ES-I3 (cell line): Measurements from ENCODE around the gene ZNF710.
"Not testable (repeated sequence)": the region's sequence is repeated elsewhere in the genome, so short reads cannot be mapped to it uniquely, and the experiment has no call there.

Experiments
- H3K36me3 ChIP-seq: 2 replicates; pipeline ENCODE4 v1.6.1; 2013; ENCODE audit warnings: mild to moderate bottlenecking, low read length, control low read depth, moderate library complexity; ENCODE audit not compliant: insufficient read depth
- H3K4me1 ChIP-seq: 2 replicates; pipeline ENCODE4 v1.6.1; 2013; ENCODE audit warnings: mild to moderate bottlenecking, control low read depth, low read length; ENCODE audit not compliant: insufficient read depth
- H3K9ac ChIP-seq: 2 replicates; pipeline ENCODE4 v1.6.1; 2013; ENCODE audit warnings: low read depth, mild to moderate bottlenecking, low read length, moderate library complexity
- H3K9me3 ChIP-seq: 2 replicates; pipeline ENCODE4 v1.6.1; 2013; ENCODE audit warnings: mild to moderate bottlenecking, low read length, moderate library complexity; ENCODE audit not compliant: control insufficient read depth, insufficient read depth

Gene ZNF710

GRCh38 chr15:90001062-90001682 is at the start of gene ZNF710:
ZNF710 (plus strand) TSS chr15:90001324; CDS start chr15:90067138, 65,814 bp downstream.
- Histone ChIP-seq H3K9me3 (no peaks in the 10 kb centered on the region), H3K36me3 (no peaks in the 10 kb centered on the region), H3K9ac (peak within 1 kb of the TSS; percentile 89), H3K4me1 (peaks cover 38% of the 10 kb centered on the region)

GRCh38 chr15:89954541-89954940 is 46.6 kb upstream of the ZNF710 start:
- Histone ChIP-seq H3K4me1 (no peaks in the 10 kb centered on the region), H3K9me3 (no peaks in the 10 kb centered on the region; the same call in 1 of the 2 replicates), H3K36me3 (no peaks in the 10 kb centered on the region), H3K9ac (no peak overlapping the region)

- H3K9ac ChIP-seq, H3K4me1 ChIP-seq, H3K36me3 ChIP-seq, H3K9me3 ChIP-seq: not testable (repeated sequence)
Measured at GRCh38 chr15:89955449-89955998, 45.6 kb upstream of the ZNF710 start.

- Histone ChIP-seq H3K36me3 (no peaks in the 10 kb centered on the region), H3K9ac (no peak overlapping the region), H3K4me1 (no peaks in the 10 kb centered on the region), H3K9me3 (no peaks in the 10 kb centered on the region; the same call in 1 of the 2 replicates)
Measured at GRCh38 chr15:89958107-89958805, 42.9 kb upstream of the ZNF710 start.

- no peaks in the 10 kb centered on the region for H3K4me1 ChIP-seq
- no peaks in the 10 kb centered on the region for H3K9me3 ChIP-seq
- no peak overlapping the region for H3K9ac ChIP-seq
- H3K36me3 ChIP-seq = no peaks in the 10 kb centered on the region
Measured at GRCh38 chr15:89963301-89964231, 37.6 kb upstream of the ZNF710 start.

- no peaks in the 10 kb centered on the region for H3K4me1 ChIP-seq
- H3K36me3 ChIP-seq = no peaks in the 10 kb centered on the region
Measured at GRCh38 chr15:89964232-89964954, 36.7 kb upstream of the ZNF710 start.

GRCh38 chr15:89967881-89968280 is 33.2 kb upstream of the ZNF710 start:
- H3K9me3 ChIP-seq = no peaks in the 10 kb centered on the region
- no peaks in the 10 kb centered on the region for H3K4me1 ChIP-seq
- H3K9ac ChIP-seq = no peak overlapping the region
- no peaks in the 10 kb centered on the region for H3K36me3 ChIP-seq

More at GRCh38 chr15:89964232-89964954, 36.7 kb upstream of the ZNF710 start:
- H3K9me3 ChIP-seq = no peaks in the 10 kb centered on the region
- H3K9ac ChIP-seq = no peak overlapping the region

GRCh38 chr15:89971592-89971997 is 29.5 kb upstream of the ZNF710 start:
- Histone ChIP-seq H3K9me3 (no peaks in the 10 kb centered on the region), H3K4me1 (no peaks in the 10 kb centered on the region), H3K9ac (no peak overlapping the region), H3K36me3 (no peaks in the 10 kb centered on the region)

- peaks cover 3% of the 10 kb centered on the region; the same call in 1 of the 2 replicates for H3K9me3 ChIP-seq
- no peak overlapping the region for H3K9ac ChIP-seq
- no peaks in the 10 kb centered on the region for H3K36me3 ChIP-seq
- H3K4me1 ChIP-seq = no peaks in the 10 kb centered on the region
Measured at GRCh38 chr15:89972085-89972484, 29.0 kb upstream of the ZNF710 start.

- no peaks in the 10 kb centered on the region for H3K4me1 ChIP-seq
- H3K36me3 ChIP-seq = no peaks in the 10 kb centered on the region
- peaks cover 5% of the 10 kb centered on the region; the same call in 1 of the 2 replicates for H3K9me3 ChIP-seq
- H3K9ac ChIP-seq = no peak overlapping the region
Measured at GRCh38 chr15:89975482-89976245, 25.5 kb upstream of the ZNF710 start.

- H3K9me3 ChIP-seq = peaks cover 5% of the 10 kb centered on the region; the same call in 1 of the 2 replicates
- no peak overlapping the region for H3K9ac ChIP-seq
- H3K36me3 ChIP-seq = no peaks in the 10 kb centered on the region
- no peaks in the 10 kb centered on the region for H3K4me1 ChIP-seq
Measured at GRCh38 chr15:89976246-89976600, 24.9 kb upstream of the ZNF710 start.

GRCh38 chr15:89977836-89978235 is 23.3 kb upstream of the ZNF710 start:
- not testable (repeated sequence) for H3K36me3 ChIP-seq, H3K4me1 ChIP-seq, H3K9me3 ChIP-seq, H3K9ac ChIP-seq

- peaks cover 5% of the 10 kb centered on the region; the same call in 1 of the 2 replicates for H3K9me3 ChIP-seq
- peaks cover 7% of the 10 kb centered on the region; the same call in 1 of the 2 replicates for H3K4me1 ChIP-seq
- no peaks in the 10 kb centered on the region for H3K36me3 ChIP-seq
- no peak overlapping the region for H3K9ac ChIP-seq
Measured at GRCh38 chr15:89978914-89979313, 22.2 kb upstream of the ZNF710 start.
